Measurements from ENCODE around the gene ARL8A. TPM values are rescaled to one million over a fixed set of nuclear protein-coding genes. Genes with fewer than 3 reads are reported as not detected.
"Not testable (repeated sequence)": the region's sequence is repeated elsewhere in the genome, so short reads cannot be mapped to it uniquely, and the experiment has no call there.

The ARL8A gene
- total RNA-seq, 1 donor from 2014 or later, result 20.2 TPM

DNA sequence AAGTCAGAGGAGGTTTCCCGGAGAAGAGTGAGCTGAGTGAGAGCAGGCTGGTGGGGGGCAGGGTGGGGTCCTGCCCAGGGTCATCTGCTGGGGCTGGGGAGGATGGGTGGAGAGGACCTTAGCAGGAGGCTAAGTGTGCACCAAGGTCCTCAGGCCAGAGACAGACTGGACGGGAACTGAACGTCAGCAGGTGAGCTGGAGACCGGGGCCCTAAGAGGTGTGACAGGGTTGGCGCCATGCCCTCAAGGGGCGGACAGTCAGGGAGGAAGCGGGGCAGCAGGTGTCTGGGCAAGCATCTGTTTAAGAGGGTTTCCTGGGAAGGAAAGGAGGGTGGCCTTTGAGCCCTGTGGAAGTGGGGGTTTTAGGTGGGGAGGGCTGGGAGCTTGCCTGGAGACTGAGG lies 29.5 kb upstream of the ARL8A start:
- no peak for DNase-seq (ENCODE audit: low spot score)

DNA sequence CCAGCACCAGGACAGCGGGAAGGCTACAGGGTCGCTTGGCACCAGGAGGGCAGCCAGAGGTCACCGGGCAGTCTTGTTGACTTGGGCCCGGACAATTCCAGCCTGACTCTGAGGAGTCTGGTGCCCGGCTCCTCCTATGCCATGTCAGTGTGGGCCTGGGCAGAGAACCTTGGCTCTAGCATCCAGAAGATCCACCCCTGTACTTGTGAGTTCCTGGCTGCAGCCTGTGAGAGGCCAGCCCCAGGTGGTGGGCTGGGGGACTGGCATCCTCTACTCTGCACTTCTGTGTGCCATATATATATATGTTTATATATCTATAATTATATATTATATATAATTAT lies 27.4 kb upstream of the ARL8A start:
- DNase-seq (ENCODE audit: low spot score), result no peak

DNA sequence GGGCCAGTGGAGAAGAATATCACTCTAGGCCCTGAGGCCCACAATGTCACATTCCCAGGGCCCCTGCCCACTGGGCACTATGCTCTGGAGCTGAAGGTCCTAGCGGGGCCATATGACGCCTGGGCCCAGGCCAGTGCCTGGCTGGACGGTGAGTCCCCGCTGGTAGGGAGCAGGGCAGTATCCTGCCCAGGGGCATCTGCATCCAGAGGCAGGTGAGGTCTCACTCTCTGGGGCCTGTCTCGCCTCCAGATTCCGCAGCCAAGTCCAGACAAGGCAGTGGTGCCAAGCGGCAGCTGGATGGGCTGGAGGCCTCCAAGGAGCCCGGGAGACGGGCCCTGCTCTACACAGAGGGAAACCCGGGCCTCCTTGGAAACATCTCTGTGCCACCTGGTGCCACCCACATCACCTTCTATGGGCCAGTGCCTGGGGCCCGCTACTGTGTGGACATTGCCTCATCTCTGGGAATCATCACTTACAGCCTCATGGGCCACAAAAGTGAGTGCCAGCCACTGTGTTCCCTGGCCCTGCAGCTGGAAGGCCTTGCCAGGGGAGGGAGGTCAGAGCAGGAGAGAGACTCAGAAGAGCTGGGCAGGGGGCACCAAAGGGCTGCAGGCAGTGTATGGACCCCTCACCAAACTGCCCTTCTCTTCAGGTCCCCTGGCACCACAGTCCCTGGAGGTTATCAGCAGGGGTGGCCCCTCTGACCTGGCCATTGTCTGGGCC lies 26.9 kb upstream of the ARL8A start:
- no peak for DNase-seq (ENCODE audit: low spot score)

DNA sequence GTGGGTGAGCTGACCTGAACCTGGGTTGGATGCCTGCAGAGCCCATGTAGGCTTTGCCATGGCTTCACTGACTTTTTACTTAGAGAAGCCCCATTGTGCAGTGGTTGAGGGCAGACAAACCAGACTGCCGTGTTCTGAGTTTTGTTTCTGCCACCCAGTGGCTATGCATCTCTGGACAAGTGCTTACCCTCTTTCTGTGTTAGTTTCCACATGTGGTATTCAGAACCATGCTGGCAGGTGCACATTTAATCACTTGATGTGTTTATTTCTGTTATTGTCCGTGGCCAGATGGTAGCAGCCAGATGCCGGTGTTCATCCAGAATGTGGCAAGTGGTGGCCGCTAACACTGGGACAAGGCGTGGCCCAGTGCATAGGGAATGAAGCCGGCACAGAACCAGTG lies 26.2 kb upstream of the ARL8A start:
- DNase-seq (ENCODE audit: low spot score), result no peak

DNA sequence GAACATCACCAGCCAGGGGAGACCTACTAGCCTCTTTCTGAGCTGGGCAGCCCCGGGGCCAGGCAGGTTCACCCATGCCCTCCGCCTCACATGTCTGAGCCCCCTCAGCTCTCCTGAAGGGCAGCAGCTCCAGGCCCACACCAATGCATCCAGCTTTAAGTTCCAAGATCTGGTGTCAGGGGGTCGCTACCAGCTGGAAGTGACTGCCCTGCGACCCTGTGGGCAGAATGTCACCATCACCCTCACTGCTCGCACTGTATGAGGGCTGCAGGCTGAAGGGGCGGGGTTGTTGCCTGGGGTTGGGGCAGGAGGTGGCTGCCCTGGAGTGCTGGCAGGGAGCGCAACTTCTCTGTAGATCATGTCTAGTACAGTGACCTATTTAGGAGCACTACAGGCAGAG lies 24.3 kb upstream of the ARL8A start:
- DNase-seq (ENCODE audit: low spot score), result no peak

DNA sequence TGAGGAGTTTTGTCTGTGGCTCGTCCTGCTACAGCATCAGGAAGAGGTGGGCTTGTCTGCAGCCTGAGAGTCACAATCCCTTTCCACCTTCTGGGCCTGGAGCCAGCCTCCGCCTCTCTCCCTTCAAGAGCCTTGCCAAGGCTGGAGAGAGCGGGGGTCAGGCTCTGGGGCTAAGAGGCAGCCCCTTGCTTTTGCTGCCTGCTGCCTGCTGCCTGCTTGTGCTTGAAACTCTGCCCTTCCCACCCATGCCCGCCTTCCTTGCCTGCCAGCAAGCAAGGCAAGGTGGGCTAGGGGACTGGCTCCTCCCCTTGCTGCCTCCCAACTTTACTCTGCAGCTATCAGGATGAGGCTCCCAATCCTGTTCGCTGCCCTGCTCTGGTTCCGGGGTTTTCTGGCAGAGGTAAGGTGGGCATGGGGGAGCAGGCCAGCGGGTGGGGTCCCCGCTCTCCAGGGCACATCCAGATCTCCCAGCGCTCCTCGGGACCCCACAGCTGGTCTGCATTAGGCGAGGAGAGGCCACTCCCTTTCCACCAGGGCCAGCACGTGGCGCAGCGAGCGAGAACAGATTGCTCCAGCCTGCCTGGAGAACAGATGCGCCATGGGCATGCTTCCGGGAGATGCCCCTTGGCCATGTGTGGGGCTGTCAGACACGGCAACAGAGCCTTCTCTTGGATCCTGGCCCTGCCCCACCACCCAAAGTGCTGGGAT lies 23.3 kb upstream of the ARL8A start:
- peak; percentile 88 for DNase-seq (ENCODE audit: low spot score)

DNA sequence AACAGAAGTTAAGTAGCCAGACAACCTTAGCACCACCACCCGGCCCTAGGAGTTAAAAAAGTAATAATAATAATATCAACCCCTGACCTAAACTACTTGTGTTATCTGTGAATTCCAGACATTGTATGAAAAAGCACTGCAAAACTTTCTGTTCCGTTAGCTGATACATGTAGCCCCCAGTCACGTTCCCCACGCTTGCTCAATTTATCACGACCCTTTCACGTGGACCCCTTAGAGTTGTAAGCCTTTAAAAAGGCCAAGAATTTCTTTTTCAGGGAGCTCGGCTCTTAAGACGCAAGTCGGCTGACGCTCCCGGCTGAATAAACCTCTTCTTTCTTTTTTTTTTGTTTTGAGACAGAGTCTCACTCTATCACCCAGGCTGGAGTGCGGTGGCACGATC lies 22.5 kb upstream of the ARL8A start:
- not testable (repeated sequence) for DNase-seq (ENCODE audit: low spot score)

DNA sequence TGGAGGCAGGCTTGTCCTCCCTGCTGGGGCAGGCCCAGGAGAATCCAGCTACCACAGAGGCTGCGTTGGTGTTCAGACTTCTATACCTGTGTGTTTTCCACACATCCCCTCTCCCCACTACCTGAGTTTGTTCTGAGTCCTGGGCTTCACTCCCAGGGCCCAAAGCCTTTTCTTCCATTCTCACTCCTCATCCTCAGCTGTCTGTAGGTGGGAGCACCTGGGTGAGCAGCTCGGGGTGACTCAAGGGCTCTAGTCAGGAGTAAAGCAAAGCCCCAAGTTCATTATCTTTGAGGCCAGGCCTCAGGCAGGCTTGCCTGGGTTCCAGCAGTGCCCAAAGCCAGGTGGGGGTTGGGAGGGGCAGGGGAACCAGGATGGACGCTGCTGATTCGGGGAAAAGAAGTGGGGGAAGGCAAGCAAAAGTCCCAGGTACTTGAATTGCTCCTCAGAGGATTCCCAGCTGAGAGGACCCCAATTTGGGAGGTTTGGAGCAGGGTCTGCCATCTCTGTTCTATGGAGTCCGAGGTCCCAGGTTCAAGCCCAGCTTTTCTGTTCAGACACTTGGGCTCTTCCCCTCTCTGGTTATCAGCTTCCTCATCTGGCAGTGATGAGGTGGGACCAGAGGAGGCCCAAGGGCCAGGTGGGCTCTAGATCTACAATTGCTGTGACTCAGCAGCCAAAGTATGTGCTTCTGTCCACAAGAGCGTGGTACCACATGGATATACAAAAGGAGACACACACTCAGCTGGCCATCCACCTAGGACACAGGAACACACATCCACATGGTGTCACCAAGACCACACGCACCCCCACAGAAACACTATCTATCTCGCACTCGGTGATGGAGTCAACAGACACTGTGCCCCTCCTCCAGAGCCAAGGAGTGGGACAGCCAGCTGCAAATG lies 21.7 kb upstream of the ARL8A start:
- DNase-seq (ENCODE audit: low spot score), result no peak

DNA sequence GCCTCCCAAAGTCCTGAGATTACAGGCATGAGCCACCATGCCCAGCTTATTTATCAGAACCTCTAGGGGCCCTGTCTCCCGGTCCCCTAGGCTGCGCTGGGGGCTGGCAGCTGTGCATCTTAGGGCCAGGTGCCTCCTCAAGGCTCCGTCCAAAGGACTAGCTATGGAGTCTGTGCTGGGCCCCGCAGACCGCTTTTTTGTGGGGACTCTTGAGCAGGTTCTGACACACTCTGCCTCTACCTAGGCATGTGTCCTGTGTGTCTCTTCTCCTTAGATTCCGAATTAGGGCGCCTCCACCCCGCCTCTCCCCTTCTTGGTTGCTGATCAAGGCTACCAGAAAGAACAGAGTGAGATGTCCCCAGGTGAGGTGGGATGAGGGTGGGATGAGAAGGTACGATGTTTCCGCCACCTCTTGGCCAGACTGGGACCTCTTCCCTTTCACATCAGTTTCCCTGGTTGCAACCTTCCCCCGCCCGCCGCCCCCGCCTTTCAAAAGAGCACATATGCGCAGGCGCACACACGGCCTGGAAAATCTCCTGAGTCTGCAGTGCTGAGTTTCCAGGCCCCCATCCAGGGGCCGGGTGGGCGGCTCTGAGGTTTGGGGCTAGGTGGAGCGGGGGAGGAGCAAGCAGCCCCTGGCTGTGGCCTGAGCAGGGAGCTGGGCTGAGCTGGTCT lies 20.9 kb upstream of the ARL8A start:
- peak; percentile 91 for DNase-seq (ENCODE audit: low spot score)

DNA sequence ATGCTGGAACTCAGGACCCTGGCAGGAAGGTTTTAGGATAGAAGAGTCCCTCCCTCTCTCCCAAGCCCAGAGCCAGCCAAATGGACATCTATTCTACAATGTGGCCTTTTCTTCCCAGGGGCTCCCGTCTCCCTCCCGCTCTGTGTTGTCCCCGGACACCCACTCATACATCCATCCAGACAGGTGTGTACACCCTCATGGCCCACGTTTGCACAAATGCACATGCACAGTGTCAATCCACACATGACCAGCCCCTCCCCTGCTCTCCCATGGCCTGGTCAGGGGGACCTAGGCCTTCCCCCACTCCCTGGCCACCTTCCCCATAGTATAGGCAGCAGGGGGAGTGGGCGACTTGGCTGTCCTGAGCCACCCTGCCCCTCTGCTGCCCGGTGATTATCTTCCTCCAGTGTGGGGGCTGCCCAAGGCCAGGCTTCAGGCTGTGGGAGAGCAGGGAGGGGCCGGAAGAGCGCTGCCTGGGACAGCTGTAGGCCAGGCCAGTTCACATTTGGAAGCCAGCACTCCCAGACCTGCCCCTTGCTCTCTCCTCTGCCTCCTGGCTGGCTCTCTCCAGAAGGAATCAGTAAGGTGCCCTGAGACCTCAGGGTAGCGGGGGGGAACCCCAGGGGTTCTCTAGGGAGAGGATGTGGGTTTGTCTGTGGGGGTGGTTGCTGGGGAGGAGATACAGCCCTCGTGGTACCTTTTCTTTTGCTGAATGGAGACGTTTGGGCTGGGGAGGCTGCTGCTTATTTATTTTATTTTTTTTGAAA lies 19.9 kb upstream of the ARL8A start:
- no peak for DNase-seq (ENCODE audit: low spot score)

DNA sequence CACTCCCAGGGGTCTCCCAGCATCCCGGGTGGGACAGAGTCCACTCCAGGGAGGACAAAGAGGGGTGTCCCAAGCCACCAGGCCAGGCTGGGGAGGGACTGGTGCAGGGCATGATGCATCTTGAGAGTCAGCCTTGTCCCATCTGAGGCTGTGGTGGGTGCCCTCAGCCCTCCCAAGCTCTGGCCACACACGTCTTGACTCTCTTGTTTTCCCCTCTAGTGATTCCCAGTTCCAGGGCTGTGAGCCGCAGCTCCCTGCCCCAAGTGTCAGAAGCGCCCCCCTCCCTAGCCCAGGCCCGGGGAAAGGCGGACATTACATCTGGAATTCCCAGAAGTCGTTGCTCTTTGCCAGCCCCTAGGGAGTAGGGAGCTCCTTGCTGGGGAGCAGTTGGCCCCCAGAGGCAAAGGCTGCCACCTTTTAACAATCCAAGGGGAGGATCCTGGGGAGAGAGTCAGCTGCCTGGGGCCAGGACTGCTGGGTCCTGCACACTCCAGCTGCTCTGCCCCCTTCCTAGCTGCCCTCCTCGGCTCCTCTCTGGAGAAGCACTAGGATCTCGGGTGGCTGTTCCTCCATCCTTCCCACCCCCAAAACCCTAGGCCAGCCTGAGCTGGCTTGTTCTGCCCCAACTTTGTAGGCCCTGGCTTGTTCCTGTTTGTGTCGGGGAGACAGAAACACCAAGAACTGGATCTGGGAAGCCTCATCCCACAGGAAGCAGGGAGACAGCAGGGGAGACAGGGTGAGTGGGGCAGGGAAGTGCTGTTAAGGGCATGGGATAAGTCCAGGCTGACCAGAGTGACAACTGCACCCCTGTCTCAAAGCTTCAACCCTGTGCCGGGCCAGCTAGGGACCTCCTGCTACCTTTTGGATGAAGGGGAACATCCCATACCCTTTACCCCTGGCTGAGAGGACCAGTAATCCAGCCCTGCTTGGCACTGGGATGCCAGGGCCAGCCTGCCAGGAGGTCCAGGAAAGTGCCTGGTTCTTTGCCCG lies 19.0 kb upstream of the ARL8A start:
- DNase-seq (ENCODE audit: low spot score), result peak; percentile 41

DNA sequence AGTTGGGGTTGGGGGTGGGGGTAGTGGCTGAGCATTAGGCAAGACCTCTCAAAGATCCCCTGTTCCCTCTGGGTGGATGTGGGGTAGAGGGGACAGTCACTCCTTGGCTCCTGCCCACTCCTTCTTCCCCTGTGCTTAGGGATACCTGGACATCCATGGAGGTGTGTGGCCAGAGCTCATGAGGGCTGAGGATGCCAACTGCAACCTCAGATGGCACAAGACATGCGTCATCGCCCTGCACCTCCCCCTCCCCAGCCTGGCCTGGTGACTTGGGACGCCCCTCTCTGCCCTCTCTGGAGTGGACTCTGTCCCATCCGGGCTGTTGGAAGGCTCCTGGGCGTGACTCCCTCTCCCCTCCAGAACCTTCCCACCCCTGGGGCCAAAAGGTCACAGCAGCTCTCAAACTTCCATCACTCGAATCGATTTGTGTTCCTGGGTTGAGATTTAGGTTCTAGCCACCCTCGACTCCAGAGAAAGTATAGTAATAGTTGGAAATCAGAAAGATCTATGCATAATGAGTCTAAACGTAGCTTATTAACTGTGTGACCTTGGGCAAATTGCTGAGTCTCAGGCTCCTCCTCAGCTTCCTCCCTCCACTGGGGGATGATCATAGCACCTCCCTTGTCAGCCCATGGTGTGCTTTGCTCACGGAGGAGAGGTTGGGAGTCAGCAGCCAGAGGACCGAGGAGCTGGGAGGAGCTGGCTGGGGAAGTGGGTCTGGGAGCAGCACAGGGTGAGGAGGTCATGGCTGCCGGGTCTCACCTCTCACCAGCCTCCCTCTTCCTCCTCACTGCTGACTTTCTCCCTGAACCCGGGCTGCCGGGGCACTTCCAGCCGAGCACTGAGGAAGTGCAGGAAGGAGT lies 18.1 kb upstream of the ARL8A start:
- peak; percentile 62 for DNase-seq (ENCODE audit: low spot score)

DNA sequence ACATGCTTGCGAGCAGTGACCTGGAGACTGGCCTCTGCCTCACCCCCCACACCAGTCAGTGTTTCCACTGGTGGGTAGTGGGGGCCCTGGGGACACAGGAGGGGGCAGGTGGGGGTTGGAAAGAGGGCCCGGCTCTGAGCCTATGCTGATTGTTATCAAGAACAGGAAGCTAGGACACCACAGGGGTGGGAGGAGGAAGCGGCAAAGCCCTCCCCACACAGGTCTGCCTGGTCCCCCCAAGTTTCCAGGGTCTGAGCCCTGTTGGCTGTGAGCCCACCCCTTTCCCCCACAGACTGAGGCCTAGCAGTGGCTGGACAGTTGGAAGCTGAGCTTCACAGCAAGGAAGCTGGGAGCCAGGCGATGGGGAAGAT lies 17.5 kb upstream of the ARL8A start:
- no peak for DNase-seq (ENCODE audit: low spot score)

DNA sequence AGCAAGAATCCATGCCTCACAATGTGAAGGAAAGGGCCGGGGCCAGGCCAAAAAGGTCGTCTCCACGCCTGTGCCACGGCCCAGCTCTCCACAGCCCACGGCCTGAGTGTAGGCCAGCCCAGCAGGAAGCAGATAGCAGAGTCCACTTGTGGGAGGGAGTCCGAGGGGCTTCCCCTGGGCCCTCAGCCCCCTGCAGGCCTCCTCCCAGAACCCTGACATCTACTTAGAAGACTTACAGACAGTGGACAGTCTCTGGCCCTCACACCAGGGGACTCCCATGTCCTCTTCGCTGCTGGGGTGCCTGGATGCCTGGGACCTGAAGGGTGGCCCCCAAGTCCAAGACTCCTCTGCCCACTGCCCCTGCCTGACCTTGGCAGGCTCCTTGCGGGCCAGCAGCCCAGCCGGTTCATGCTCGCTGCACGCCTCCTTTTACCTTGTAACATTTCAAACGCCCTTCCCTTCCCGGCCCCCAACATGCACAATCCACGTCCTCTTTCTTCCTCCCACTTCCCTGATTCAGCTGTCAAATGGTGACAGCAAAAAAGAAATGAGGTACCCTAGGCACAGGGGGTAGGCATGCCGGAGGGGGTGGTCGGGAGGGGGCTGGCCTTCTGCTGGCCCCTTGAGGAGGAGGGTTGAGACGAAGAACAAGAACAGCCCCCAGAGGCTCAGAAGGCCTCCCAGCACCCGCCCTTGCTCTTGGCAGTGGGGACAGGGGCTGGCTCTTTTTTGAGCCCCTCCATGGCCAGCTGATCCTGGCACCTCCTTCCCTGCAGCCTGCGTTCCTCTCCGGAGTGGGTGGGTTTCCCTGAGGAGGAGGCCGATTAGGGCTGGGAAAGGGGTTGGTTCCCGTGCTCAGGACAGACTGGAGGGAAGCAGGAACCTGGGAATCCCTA lies 16.9 kb upstream of the ARL8A start:
- DNase-seq (ENCODE audit: low spot score), result peak; percentile 76

DNA sequence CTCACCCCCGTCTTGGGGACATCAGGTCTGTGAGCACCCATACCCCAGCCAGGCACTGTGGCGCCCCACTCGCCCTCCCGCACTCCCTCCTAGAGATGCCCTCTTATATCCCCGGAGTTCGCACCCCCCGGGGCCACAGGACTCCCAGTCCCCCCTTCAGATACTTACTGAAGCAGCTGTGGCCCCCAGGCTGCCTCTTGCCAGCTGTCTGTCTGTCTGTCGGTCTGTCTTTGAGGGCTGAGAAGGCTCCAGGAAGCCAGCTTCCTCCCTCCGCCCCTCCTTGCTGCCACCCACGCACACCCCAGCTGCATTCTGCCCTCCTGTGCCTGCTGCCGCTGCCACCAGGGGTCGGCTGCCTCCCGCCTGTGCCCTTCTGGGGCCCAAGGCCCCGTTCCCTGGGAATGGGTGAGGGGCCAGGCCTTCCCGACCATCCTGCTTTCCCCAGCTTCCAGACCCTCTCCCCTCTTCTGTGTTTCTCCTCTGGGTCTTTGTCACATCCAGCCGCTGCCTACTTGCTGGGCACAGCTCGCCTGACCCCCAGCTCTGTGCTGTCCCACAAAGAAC lies 15.9 kb upstream of the ARL8A start, which contains the start of gene PTPN7:
PTPN7 (minus strand) TSS at position 226 of the 564 bp plus-strand sequence. CDS start 1,200 bp downstream, outside the sequence.
- no peak for DNase-seq (ENCODE audit: low spot score)

DNA sequence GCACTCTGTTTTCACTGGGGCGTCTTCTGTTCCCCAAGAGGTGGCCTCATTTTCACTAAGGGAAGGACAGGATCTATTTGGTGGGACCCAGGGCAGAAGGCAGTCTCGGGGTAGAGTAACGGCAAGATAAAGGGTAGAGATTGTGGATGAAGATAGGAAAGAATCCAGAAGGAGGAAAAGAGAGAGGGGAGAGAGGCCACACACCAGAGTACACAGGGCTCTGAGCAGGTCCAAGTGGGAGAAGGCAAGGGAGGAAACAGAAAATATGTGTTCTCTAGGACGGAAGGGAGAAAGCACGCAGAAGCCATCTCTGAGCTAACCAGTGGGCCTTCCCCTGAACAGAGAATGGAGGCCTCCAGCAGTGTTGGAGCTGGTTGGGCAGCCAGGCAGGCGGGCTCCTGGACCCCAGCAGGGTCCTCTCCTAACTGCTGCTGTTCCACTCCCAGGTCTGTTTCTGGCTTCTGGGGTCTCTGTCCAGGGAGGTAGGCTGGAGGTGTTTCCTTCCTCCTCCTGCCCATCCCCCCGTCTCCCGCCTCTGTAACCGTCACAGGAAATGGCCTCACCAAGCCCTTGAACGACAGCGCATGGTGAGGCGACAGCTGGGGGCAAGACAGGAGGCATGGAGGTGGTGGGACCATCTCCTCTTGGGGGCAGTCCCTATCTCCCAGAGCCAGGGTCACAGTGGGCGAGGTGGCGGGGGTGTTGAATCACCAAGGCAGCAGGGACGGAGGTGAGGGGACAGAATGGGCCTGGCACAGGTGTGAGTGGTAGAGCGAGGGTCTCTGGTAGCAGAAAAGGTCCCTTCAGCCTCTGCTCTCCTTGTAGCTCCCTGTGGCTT lies 15.2 kb upstream of the ARL8A start:
- no peak for DNase-seq (ENCODE audit: low spot score)

All from umbilical cord (tissue), 2 donors.